Skin of body (tissue), 2 donors: ENCODE data around the gene BCR. TPM values are rescaled to one million over a fixed set of nuclear protein-coding genes. Genes with fewer than 3 reads are reported as not detected.

Experiments used
- DNase-seq: peaks from one replicate; lab custom pipeline; 2025; lab: John Stamatoyannopoulos, UW
- total RNA-seq: library from RNA; depleted of rRNA; stranded (reverse); fragments of >200 nt; gene quantifications from one replicate; pipeline ENCODE4 v1.2.3, GENCODE V29; 2014

The BCR gene
- total RNA-seq, 1 donor from 2014 or later, result 25.1 TPM

DNA sequence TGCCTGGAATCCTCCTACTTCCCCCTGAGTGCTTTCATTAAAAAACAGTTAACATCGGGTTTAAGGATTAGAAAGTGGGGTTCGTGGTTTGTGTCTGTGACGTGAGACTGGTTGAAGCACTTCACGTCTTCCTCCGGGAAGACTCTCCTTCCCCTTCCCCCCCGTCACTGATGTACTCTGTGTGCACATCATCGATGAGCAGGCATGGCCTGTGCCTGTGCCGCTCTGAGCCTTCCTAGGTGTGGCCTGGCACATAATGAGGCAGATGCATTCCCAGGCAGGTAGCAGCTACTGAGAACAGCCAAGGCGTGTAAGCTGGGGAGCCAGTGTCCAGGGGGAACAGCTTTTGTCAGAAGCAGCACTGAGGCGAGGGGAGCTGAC, 93.8 kb downstream of the BCR start:
- DNase-seq, result no peak

DNA sequence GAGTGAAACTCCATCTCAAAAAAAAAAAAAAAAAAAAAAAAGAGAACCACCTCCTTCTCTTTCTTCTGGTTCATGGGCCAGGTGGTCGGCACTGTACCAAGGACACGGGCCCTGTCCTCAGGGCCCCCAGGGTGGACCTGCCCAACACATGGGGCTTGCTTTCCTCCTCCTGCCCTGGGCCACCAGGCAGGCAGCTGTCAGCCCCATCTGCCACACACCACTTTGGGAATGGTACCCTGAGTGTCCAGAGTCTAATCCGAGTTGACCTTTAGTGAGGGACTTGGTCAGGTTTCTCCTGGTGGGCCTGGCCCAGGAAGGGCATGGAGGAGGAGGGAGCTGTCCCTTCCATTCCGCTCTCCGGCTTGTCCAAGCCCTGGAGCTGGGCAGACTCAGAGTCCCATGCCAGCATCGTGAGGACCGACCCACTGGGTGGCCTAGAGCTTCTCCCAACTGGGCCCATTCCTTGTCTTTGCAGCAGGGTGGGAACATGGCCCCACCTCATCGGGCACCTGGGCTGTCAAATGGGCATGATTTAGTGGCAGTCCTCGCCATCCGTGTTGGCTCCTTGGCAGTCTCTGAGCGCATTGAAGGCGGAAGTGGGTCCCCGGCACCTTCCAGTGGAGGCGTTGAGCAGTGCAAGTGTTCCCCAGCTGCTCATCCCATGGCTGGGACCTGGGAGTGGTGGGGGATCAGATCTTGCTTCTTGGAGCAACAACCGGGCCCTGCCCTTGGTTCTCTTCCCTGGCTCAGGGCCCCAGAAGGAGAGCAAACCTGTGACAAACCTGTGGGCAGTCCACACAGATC, 94.8 kb downstream of the BCR start:
- DNase-seq, result no peak

DNA sequence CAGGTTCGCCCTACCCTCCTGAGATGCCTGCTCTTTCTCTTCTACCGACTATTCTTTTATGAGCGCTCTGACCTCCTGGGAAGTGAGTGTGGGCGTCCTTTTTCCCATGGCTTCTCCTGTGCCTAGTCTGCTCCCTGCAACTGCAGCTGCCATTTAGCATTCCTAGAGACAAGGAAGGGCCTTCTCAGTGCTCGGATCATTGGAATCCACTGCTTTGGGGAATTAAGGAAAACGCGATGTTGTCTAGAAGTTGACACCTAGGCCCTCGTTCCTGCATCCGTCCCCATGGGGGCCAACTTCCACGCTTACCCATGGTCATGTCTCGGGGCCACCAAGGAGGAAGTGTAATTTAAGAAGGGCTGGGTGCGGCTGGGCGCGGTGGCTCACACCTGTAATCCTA, 95.4 kb downstream of the BCR start:
- no peak for DNase-seq

DNA sequence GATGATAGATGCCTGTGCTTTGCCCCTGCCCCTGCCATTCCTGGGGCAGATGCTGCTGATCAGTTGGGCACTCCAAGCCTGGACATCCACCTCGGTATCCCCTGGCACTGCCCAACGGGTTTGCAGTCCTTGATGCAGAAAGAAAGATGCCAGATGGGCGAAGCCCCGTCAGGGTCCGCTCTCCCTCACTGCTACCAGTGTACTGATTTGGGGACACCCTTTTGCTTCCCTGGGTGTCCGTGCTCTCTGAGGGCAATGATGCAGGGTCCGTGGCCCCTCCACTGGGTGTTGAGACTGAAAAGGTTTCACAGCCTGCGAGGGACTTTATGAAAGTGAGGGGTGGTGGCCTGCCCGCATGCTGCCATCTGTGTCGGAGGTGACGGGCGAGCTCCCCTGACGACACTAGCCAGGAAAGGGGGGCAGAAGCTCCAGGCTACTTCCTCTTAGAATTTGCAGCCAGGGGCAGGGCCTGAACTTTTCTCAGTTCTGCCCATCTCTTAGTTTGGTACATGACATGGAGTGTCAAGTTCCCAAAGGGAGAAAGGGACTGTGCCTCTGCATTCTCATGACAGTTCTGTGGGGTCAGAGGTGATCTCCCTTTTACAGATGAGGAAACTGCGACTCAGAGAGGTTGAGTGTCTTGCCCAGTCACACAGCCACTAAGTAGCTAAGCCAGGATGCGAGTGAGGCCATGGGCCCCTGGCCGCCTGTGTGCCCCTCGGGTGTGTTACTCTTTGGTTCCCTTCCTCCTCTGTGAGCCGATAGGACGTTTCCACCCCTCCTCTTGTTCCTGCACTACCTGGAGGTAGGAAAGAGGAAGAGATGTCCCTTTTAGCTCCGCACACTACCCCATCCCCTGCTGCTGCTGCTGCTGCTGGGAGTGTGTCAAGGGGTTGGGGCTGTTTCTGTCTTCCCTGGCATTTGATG, 96.6 kb downstream of the BCR start:
- DNase-seq, result no peak

DNA sequence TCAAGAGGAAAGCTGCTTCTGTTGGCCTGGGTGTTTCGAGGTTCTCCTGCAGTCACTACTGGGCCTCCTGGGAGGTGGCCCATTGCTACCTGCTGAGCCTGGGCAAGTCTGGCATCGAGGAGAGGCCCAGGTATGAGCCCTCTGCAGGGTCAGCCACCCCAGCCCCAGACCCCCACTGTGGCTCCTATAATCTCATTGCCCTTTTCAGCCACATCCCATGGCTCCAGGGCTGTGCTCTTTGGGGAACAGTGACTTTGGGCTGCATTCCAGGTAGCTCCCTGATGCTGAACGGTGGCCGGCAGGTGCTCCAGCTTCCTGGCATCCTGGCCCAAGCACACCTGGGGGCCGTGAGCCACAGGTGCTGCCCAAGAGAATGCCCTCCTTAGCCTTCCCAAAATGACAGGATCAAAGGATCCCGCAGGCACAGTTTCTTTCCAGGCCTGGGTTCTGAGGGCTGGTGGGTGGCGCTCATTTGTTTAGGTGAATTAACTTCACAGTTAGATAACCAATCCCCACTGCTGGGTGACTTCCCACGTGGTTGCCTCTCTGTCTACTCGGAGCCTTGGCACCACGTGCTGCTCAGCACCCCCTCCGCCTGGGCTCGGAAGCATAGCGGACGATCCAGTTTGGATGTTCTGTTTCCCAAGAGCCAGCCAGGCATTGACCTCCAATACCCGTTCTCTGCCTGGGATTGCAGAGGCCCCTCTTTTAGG, 97.4 kb downstream of the BCR start:
- no peak for DNase-seq

DNA sequence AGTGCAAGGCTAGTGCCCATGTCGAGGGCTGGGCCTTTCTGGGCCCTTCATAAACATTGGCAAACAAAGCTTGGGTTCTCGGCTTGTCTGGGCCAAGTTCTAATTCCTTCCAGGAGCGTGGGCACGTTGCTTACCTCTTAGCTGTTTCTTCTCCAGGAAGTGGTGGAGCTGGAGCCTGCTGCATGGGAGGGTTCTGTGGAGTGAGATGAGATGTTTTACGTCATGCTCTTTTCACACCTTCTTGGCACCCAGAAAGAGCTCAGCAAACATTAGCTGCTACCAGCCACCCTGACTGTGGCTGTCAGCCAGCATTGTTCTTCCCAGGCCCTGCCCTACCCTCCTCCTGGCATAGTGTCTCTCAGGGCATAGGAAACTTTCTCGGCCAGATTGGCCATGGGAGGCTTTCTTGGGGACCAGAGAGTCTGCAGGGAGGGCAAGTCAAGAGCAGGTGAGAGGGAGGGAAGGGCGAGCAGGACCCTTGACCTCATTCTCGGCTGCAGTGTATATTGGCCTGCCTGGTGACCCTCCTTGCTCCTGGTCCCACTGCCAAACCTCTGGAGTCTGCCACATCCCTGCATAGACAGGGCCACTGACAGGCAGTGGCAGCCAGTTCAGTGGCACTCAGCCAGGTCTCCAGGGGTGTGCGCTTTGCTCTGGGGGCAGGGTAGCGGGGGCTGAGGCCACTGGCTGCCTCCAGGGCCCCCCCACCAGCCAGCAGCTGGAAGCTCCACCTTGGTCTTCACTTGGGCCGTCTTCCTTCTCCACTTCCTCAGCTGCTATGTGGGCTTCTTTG, 98.8 kb downstream of the BCR start:
- no peak for DNase-seq

DNA sequence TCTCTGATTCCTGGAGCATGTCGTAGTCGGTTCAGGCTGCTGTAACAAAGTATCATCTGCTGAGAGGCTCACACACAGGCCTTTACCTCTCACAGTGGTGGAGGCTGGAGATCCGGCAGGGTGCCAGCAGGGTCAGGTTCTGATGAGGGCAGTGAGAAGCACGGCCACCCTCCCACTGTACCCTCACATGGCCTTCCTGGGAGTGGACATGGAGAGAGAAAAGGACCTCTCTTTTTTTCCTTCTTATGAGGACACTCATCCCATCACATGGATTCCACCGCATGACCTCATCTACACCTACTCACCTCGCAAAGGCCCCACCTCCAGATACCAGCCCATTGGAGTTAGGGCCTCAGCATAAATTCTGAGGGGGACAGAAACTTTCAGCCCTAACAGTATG, 99.5 kb downstream of the BCR start:
- no peak for DNase-seq

DNA sequence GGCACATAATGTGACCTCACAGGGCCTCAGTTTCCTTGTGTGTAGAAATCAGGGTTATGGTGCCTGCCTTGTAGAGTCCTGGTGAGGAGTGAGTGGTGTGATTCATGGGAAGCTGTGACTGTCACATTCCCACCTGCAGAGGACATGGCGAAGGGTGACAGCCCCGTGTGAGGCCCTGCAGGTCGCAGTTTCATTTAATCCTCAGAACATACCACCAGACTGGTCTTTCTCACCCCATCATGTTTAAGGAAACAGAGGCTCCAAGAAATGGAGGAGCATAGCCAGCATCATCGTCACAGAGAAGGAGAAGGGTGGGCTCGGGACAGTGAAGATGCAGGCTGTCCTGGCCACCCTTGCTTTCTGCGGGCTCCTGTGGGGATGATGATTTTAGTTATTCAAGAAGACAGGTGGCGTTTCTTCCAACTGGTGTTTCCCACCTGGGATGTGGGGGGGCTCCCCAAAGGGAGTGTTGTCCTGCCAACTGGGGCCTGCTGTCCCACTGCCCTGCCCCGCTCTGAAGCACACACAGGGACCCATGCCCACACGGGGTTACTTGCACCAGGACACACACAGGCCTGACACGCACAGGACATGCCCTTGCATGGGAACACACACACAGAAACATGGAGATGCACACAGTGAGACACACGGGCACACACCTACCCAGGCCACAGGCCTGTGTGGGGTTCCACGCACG, 100.2 kb downstream of the BCR start:
- no peak for DNase-seq

DNA sequence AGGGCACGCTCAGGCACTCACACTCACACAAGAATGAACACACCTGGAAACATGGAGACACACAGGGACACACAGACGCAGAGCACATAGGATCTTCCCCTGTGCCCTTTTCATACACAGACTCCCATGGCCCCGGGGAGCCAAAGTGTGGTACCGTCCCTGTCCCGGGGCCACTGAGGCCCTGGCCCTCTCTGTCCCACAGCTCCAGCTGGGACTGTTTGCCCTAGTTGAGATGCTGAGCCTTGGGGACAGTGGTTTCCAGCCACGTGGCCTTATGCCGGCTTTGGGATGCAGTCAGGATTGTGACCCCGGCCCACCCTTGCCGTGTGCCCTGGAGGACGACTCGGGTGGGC, 100.7 kb downstream of the BCR start:
- no peak for DNase-seq

DNA sequence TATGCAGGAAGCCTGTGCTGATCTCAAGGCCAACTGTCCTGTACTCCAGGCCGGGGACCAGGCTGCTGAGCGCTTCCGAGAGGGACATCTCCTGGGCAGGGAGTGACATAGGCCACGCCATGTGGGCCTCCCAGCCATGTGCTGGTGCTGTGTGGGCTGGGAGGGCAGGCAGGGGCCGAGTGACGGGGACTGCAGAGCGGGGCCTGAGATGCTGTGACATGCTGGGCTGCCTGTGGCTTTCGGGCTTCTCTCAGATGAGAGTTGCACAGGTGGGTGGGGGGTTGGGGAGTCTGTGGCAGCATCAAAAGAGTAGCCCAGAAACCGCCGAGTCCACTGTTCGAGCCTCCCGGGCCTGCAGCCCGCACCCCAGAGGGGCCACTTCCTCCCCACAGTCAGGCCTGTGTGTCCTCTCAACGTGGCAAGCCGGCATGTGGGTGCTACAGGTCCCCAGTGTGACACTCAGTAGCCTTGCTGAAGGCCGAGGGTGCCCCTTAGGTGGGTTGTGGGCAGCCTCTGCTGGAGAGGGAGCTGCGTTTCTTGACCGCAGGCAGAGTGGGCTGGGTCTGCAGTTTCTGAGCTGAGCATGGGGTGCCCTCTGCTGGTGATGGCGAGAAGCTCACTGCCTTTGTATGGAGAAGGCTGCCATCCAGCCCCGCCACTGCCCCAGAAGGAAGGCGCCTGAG, 101.2 kb downstream of the BCR start:
- DNase-seq, result peak; percentile 61

DNA sequence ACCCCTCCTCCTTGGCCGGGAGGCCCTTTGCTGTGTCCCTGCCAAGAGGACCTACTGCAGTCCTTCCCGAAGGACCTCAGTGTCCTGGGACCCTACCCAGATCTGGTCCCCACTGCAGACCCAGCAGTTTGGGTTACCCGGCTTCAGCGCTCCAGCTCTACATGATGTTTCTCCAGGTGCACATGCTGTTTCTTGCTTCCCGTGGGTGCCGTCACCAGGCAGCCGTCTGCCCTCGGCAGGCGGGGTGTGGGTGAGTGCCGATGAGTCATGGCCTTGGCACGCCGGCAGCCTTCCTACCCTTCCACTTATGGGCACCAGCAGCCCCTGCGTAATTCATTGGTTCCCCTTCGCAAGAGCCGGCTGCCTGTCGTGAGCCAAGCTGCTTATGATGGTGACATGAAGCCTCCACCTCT, 101.8 kb downstream of the BCR start:
- no peak for DNase-seq

DNA sequence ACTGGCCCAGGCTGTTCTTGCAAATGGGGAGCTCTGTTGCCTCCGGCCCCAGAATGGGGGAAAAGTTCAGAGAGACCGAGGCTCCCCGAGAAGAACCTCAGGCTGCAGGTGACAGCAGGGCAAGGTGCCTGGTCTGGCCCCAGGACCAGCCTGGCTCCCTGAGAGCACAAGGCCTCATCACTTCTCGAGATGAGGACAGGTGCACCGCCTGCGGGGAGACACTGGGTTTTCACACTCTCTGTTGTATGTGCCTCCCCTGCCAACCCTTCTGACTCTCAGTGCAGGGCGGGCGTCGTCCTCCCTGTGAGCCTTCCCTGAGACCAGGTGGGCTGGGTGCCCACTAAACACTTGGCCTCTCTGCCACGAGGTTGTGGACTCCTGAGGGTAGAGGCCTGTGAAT, 102.2 kb downstream of the BCR start:
- no peak for DNase-seq

DNA sequence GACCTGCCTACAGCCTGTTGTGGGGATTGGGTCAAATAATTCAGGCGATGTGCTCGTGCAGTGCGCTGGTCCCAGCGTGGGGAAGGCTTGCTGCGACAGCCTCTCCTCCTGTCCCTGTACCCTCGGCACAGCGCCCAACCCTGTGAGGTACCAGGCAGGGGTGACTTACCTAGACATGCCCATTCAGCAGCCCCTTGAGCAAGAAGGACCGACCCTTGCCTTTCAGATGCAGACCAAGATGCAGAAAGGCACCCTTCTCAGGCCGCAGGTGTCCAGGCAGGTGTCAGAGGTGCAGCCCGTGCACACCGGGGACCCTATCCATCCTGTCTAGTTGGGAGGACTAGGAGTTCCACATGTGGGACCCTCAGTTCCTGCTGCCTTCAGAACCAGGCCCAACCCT, 102.7 kb downstream of the BCR start:
- DNase-seq, result no peak

DNA sequence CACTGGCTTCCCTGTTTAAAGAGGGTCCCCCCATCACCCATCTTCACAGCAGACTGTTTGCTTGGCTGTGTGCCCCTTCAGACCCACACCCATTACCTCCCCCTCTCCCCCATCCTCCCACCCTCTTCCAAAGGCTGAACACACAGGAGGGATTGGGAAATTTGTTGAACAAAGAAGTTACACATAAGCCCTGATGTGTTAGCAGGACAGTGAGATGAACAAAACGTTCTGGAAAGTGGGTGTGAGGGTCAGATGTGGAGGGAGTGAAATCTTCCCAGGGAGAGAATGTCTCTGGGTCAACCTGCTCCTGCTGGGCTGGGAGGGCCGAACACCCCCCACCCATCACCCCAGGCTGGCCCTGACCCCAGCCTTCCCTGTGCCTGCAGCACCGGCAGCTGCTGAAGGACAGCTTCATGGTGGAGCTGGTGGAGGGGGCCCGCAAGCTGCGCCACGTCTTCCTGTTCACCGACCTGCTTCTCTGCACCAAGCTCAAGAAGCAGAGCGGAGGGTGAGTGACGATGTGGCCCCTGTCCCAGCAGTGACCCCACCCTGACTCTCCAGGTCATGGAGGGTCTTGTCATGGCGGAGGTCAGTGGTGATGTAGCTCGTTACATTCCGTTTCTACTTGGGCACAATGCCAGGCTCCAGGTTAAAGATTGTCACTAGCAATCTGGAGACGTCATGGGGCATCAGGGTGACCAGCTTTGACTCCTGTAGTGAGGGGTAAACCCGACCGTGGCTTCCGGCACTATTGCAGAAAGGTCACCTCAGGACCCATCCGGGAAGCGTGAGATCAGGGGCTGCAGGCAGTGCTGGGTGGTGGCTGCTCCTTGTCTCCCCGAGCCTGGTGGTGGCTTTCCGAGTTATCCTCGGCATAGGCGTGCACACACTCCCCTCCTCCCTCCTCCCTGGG, 103.5 kb downstream of the BCR start:
- no peak for DNase-seq

DNA sequence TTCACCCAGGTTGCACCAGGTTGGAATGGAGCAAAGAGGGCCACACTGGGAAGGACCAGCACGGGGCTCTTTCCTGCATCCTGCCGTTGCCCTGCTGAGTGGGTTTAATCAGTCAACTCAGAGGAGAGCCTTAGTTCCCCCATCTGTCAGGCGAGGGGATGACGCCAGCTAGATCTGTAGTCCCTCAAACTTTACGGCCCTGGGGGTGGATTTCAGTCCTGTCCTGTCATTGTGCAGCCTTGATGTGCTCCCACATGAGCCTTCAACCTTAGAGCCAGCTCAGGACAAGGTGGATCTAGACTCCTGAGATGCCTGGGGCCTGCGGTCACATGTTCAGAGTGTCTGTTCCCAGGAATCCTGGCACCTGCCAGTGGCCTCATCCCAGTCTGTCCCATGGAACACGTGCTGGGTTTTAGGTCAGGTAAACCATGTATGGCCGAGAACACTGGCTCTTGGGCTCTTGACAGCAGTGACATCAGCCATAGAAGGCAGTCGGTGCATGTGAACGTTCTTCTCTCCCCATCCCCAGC, 104.3 kb downstream of the BCR start:
- no peak for DNase-seq

DNA sequence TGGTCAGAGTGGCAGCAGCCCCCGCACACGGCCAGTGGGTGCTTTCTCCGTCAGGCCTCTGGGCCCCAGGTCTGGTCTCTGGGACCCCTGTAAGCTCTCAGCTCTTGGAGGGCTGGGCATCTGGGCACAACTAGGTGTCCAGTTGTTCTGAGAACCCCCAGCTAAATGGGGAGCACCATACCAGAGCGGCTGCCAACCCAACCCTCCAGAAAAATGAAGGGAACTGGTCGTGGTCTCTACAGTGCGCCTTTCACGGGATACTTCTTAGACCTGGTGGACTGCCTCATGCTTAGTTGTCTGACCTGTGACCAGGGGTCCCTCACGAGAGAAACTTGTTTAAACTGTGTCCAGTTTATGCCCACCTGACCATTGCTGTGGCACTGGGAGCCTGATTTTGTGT, 104.9 kb downstream of the BCR start:
- DNase-seq, result no peak

DNA sequence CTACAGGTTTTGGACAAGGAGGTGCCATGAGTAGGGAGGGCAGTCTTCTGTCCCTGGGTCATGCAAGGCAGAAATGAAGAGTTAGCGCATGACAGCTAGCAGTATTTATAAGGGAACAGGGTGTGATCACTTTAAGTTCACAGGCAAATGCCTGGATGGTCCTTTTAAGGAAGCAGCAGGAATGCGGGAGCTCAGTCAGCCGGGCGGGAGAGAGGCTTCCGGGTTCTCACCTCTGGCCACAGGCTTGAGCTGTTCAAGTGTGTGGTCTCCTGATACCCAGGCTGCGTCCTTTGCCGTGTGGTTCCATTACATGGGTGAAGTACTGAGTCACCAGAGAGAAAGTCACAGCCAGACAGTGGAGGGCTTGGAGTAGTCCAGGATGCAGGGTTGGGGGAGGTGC, 105.4 kb downstream of the BCR start:
- no peak for DNase-seq

DNA sequence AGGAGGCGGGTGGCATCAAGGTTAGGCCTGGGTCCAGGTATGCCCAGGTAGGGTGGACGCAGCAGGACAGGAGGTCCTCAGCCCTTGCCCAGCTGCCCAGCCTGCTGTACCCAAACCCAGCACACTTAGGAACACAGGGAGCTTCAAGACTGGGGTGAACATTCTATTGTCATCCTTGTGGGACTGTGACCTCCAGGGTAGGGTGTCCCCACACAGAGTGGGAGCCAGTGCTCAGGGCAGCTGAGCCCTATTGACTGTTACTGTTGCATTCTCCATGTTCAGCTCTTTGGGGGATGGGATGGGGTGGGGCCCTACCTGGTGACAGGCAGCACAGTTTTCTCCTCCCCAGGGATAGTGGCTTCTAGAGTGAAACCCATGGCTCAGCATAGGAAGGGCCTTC, 106.0 kb downstream of the BCR start:
- DNase-seq, result no peak
